ENCODE measurements around the gene TBC1D14. TPM values are rescaled to one million over a fixed set of nuclear protein-coding genes. Genes with fewer than 3 reads are reported as not detected.

TBC1D14 gene
- total and polyA plus RNA-seq, 3 donors from 2014 or later, result 78.0 to 98.8 (median 87.6) TPM

DNA sequence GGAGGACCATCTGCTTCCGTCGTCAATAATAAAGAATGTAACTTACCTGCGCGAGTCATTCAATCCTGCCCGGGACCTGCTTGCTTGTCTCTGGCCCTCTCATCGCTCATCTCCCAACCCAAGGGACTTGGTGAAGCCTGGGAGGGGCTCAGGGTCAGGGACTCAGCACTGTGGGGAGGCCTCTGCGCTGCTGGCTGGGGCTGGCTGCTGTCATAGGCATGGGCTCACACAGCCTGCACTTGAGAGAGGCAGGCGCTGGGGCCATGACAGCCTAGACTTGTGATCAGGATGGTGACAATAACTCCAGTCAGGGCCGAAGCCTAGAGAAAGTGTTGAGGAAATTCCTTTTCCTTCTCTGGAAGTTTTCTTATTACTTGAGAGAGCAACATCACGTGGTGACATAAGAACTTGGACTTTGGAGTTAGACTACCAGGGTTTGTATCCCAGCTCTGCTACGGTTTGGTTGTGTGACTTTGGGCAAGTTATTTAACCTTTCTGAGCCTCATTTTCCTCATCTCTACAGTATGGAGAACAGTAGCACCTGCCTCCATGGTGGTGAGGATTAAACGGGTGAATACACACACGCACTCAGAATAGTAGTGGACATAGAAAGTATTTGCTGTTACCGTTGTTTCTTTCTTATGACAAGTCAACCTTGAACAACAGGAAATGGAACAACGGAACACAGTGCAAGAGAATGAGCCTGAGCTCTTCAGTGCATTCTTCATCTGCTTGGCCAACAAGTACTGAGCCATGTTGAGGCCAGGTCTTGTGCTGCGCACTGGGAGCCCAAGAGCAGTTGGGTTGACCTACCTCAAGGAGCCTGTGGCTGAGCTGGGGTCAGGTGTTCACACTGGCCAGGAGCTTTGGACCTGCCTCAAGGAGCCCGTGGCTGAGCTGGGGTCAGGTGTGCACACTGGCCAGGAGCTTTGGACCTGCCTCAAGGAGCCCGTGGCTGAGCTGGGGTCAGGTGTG lies 60.5 kb downstream of the TBC1D14 start:
- TF ChIP-seq POLR2A (IDR thresholded peaks at IDR 0.05), result no peak
- TF ChIP-seq, protein P1, sequence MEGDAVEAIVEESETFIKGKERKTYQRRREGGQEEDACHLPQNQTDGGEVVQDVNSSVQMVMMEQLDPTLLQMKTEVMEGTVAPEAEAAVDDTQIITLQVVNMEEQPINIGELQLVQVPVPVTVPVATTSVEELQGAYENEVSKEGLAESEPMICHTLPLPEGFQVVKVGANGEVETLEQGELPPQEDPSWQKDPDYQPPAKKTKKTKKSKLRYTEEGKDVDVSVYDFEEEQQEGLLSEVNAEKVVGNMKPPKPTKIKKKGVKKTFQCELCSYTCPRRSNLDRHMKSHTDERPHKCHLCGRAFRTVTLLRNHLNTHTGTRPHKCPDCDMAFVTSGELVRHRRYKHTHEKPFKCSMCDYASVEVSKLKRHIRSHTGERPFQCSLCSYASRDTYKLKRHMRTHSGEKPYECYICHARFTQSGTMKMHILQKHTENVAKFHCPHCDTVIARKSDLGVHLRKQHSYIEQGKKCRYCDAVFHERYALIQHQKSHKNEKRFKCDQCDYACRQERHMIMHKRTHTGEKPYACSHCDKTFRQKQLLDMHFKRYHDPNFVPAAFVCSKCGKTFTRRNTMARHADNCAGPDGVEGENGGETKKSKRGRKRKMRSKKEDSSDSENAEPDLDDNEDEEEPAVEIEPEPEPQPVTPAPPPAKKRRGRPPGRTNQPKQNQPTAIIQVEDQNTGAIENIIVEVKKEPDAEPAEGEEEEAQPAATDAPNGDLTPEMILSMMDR (IDR thresholded peaks at IDR 0.05), result no peak
- H3K9me3 ChIP-seq, result no peaks in the 10 kb centered on the region
- H3K27ac ChIP-seq, result no peak overlapping the region
- H3K36me3 ChIP-seq (ENCODE audit: low read depth, missing control alignments), result no peaks in the 10 kb centered on the region
- H3K27me3 ChIP-seq, result no peaks in the 10 kb centered on the region
- 92 to 95% methylated on average over 17 of the region's 18 CpGs for WGBS, 2 donors
- intact Hi-C loops (cut with DNase I; ENCODE audit: low total_unique reads), result no loop called here
- H3K4me3 ChIP-seq, result no peak overlapping the region
- no peaks in the 10 kb centered on the region for H3K4me1 ChIP-seq
- no peak for DNase-seq

- intact Hi-C loops (cut with DNase I; ENCODE audit: low total_unique reads), result no loop called here
- Histone ChIP-seq H3K4me1 (no peaks in the 10 kb centered on the region), H3K36me3 (ENCODE audit: low read depth, missing control alignments) (no peaks in the 10 kb centered on the region), H3K27ac (no peak overlapping the region), H3K4me3 (no peak overlapping the region), H3K27me3 (no peaks in the 10 kb centered on the region), H3K9me3 (no peaks in the 10 kb centered on the region)
- DNase-seq, result no peak
- TF ChIP-seq, protein P1 (IDR thresholded peaks at IDR 0.05), result no peak
- no peak for TF ChIP-seq POLR2A (IDR thresholded peaks at IDR 0.05)
- WGBS, 2 donors, result 90 to 92% methylated on average over 16 of the region's 16 CpGs
Measured at GRCh38 chr4:6971536-6972374, 62.1 kb downstream of the TBC1D14 start.

DNA sequence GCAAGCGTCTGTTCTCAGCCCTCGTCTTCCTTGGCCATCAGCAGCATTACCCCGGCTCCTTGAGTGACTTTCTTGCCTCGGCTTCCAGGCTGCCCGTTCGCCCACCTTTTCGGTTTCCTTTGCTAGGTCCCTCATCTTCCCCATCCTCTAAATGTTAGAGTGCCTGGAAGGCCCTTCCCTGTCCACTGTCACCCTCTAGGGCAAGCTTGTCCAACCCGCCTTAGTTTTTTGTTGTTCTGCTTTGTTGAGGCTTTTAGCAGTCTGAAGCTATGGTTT lies 62.7 kb downstream of the TBC1D14 start:
- H3K4me1 ChIP-seq, result no peaks in the 10 kb centered on the region
- no peaks in the 10 kb centered on the region for H3K9me3 ChIP-seq
- H3K36me3 ChIP-seq (ENCODE audit: low read depth, missing control alignments), result no peaks in the 10 kb centered on the region
- no peak overlapping the region for H3K4me3 ChIP-seq
- no peak for DNase-seq
- intact Hi-C loops (cut with DNase I; ENCODE audit: low total_unique reads), result no loop called here
- H3K27me3 ChIP-seq, result no peaks in the 10 kb centered on the region
- TF ChIP-seq, protein P1 (IDR thresholded peaks at IDR 0.05), result no peak
- no peak for TF ChIP-seq POLR2A (IDR thresholded peaks at IDR 0.05)
- H3K27ac ChIP-seq, result no peak overlapping the region
- 80 to 94% methylated on average over 8 of the region's 8 CpGs for WGBS, 2 donors

- 88 to 91% methylated on average over 9 of the region's 9 CpGs for WGBS, 2 donors
- no peak for TF ChIP-seq POLR2A (IDR thresholded peaks at IDR 0.05)
- TF ChIP-seq, protein P1 (IDR thresholded peaks at IDR 0.05), result no peak
- intact Hi-C loops (cut with DNase I; ENCODE audit: low total_unique reads), result no loop called here
- Histone ChIP-seq H3K4me3 (no peak overlapping the region), H3K27ac (no peak overlapping the region), H3K27me3 (no peaks in the 10 kb centered on the region), H3K36me3 (ENCODE audit: low read depth, missing control alignments) (no peaks in the 10 kb centered on the region), H3K9me3 (no peaks in the 10 kb centered on the region), H3K4me1 (no peaks in the 10 kb centered on the region)
- DNase-seq, result no peak
Measured at GRCh38 chr4:6972911-6973310, 63.3 kb downstream of the TBC1D14 start.

Measured in testis (tissue), 3 donors.